GM21360 (cell line): ENCODE measurements around the gene VPS25.
"Not testable (repeated sequence)": the region's sequence is repeated elsewhere in the genome, so short reads cannot be mapped to it uniquely, and the experiment has no call there.

Source experiments
- ATAC-seq: cut with Tn5 transposase; IDR thresholded peaks from one replicate; pipeline ENCODE4 v1.9.1; 2021; ENCODE audit warnings: mild to moderate bottlenecking, moderate library complexity; ENCODE audit not compliant: unreplicated experiment

VPS25 gene

DNA sequence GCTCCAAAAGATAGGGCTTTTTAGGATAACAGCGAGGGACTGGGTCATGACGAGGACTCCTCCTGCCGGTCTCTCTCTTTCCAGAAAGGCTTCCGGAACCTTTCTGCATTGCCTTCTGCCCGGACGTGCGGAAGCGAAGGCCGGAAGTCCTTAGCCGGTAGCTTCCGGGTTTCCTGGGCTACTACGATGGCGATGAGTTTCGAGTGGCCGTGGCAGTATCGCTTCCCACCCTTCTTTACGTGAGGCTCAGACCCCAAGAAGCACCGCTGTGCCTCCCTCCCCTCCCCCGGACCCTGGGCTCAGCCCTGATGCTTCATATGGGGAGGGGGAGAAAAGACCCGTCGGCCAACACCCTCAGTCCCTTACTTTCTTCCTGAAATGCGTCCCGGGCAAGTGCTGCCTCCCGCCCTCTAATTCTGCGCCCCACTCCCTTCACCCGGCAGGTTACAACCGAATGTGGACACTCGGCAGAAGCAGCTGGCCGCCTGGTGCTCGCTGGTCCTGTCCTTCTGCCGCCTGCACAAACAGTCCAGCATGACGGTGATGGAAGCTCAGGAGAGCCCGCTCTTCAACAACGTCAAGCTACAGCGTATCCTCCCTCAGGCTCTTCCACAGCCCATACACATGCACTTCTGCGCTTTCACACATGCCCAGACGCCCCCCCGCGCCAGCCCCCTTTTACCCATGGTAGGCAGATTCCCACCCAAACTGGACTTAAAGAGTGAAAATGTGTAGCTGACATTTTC is at the start of gene VPS25:
Gene VPS25, plus strand, starts transcription at position 160 of the 746 bp plus-strand sequence. Its CDS starts 27 bp downstream, at position 187.
- ATAC-seq: no peak

DNA sequence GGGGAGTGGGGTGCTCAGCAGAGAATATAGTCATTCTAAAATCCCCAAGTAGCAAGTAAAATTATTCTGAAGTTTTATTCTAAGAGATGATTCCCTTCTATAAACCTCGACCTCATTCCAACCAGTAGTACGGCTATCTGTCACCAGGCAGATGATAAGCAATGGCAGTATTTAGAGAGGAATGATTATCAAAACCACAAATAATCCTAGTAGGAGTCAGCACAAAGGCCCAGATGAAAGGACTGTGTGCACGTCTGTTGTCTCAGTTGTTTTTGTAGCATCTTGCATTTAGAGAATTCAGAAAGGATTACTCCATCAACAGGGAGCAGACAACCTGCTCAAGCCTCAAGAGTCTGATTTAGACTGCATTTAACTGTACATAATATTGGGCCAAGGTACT is 49.6 kb upstream of the VPS25 start:
- ATAC-seq: no peak

DNA sequence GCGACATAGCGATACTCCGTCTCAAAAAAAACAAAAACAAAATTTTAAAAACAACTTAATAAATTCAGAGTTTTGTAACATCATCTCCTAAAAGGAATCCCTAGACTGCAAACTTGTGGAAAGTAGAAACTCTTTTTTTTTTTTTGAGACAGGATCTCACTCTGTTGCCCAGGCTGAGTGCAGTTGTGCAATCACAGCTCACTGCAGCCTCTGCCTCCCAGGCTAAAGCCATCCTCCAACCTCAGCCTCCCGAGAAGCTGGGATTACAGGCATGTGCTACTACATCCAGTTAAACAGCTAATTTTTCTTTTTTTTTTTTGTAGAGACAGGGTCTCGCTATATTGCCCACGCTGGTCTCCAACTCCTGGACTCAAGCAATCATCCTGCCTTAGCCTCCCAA is 48.1 kb upstream of the VPS25 start:
- ATAC-seq: no peak

DNA sequence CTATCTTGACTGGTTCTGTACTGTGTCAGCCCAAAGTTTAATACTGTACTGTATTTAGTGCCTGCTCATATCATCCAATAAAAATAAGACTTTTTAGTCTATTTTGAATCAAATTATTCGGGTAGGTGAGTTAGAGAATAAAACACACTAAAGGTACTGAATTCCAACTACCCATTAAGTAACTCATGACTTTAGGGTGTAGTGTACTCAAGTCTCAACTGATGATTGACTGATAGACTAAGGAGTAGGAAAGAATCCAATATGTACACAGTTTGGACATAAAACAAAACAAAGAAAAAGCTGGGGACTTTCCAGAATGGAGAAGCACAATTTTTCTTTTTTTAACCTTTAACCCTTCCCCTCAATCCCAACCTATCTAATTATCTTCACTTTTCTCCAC is 32.5 kb upstream of the VPS25 start:
- ATAC-seq: no peak

DNA sequence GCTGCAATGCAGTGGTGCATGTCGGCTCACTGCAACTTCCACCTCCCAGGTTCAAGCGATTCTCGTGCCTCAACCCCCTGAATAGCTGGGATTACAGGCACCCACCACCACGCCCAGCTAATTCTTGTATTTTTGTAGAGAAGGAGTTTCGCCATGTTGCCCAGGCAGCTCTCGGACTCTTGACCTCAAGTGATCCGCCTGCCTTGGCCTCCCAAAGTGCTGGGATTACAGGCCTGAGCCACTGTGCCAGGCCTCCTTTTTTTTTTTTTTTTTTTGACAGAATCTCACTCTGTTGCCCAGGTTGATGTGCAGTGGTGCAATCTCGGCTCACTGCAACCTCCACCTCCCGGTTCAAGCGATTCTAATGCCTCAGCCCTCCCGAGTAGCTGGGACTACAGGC is 30.3 kb upstream of the VPS25 start:
- ATAC-seq: not testable (repeated sequence)

DNA sequence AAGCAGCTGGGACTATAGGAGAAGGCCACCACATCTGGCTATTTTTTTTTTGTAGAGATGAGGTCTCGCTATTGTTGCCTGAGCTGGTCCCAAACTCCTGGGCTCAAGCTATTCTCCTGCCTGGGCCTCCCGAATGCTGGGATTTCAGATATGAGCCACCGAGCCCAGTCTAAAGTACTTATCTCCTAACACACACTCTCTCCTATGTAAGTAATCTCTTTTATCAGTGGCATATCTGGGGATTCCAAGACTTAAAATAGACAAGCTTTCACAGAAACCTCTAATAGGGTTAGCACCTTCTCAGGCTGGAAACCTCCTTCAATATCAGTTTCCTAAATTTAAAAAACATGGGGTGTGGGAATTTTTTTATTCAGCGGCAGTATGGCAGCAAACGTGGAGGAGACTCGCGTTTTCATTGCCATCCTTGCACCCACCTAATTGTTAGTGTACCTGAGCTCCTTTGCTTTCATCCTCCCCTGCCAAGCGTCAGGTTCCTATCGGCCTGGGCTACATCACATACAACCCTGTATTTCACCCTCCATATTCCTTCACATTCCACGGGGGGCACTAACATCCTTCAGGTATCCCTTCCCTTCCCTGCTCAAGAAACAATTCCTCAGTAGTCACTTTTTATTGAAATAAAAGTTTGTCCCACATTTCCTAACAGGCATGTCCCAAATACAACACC is 29.5 kb upstream of the VPS25 start:
- no peak for ATAC-seq

DNA sequence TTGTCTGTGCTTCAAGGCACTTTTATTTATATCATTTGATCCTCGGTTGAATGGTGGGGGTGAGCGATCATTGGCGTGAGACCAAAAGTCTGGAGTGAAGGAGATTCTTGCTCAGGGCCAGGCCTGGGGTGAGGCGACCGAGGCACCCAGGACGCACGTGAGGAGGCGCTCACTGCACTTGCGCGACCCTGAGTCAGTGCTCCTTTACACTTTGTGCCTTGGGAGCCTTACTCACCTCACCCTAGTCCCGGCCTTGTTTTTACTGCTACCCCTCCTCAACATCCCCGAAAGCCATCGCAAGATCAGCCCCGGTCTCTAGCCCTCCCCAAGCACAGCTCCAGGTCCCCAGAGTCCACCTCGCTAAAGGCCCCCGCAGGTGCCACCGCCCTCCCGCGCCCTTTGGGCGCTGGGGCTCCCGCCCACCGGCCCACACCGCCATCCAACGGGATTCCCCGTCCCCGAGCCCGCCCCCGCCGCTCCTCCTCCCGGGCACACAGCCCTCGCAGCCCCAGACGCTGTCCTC is 28.9 kb upstream of the VPS25 start:
- ATAC-seq: peak; percentile 49

DNA sequence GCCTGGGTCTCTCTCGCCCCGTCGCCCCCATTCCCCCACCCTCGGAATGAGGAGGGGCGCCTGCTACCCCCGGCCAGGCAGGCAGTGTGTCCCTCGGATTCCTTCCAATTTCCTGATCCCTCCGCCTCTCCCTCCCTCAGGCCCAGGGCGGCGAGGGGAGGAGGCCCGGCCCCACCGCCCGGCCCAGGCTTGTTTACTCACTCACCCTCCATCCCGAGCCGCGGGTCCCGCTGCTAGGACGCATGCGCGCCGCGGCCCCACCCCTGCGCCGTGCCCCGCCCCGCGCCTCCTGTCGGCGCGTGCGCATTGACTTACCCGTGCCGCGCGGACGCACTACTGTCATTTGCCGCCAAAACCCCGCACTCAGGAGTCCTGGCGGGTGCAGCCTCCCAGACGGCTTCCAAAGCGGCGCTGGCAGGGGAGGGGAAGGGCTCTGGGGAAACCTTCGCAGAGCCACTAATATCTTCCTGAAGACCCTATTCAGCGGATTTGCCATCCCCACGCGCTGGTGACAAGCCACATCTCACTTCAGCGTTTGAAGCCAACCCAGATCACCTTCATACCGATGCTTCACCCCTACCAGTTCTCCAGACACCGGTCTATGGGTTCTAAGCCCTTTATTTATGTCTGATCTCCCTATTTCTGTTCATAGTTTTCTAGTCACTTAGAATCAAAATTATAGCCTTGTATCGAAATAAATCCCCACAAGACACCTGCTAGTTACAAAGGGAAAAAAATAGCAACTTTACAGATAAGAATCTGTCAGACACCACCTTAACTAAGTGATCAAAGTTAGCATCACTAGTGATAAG is 28.2 kb upstream of the VPS25 start, which contains the start of gene EZH1:
Gene EZH1, minus strand, starts transcription at position 235 of the 812 bp plus-strand sequence. CDS start 16,099 bp downstream, outside the sequence.
- ATAC-seq: peak; percentile 73

DNA sequence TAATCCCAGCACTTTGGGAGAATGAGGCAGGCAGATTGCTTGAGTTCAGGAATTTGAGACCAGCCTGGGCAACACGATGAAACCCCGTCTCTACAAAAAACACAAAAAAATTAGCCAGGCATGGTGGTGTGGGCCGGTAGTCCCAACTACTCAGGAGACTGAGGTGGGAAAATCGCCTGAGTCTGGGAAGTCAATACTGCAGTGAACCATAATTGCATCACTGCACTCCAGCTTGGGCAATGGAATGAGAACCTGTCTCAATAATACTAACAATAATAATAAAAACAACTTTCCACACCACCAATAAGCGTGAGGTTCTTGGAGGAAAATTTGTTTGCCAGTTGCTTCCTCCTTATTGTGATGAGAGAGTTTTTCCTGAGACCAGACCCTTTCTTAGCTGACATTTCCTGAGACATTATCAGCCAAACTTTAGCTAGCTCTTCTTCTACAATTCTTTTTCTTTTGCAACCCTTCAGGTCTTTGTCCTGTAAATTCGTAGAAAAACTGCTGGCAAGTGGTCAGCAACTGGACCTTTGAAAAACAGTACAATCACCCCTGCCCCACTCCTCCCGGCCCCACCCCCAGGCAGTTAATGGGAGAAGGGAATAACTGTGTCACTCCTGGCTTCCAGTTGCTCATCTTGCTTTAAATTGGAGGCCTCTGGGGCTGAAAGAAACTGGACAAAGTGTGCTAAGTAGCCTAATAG is 24.9 kb upstream of the VPS25 start:
- ATAC-seq: no peak

DNA sequence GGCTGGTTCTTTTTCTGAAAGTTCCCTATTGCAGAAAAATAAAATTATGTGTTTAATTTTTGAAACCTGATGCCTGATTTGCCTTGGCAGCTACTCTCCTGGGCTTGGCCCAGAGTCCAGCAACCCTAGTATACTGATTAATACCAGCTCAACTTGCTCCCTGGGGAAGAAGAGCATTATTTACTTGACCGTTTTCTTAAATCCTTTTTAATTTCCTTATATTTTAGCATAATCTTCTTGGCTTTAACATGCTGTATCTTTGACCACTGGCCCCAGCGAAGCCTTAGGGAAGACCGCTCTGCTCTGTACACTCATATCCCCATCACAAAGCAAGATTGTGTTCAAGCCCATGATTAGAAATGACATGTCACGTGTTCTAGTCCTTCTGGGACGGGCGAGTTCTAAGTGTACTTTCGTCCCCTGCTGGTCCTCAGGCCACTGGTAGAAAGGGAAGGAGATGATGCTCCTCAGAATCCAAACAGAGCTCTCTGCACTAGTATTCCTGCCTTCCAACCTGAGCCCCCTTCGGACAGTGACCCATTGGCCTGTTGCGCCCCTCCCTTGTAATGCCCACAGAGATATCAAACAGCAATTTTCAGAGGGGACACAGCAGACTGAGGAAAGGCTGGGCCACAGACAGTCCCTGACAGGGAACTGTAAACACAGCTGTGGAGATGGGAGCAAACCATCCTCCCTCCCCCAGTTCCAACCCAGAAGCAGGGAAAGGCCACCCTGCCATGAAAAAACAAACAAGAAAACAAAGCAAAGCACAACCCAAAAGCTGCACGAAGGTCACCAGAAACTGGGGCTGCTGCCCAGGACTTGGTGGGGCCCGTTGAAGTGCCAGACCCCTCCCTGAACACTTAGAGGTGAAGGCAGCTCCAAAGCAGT is 24.1 kb upstream of the VPS25 start:
- ATAC-seq: no peak

DNA sequence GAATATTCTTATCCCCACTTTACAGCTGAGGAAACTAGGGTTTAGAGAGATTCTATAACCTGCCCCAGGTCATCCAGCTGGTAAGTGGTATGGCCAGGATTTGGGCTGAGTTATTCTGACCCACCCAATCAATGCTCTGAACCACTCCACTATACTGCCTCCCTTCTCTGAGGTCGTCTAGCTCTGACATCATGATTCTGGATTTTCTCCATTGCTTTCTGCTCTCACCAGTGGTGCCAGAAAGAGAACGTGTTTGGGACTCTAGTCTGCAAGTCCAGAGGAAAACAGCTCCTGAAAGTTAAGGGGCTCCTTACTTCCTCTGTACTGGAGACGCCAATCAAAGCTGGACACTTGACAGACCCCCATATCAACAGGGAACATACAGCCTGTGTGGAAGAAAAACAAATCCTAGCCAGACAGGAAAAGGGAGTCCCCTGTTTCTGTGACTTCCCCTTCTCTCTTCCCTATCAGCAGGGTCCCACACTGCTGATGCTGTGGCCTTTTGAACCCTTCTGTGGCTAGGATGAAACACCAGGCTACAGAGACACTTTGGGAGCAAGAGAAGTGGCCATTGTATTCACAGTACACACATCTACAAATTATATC is 22.4 kb upstream of the VPS25 start:
- no peak for ATAC-seq

DNA sequence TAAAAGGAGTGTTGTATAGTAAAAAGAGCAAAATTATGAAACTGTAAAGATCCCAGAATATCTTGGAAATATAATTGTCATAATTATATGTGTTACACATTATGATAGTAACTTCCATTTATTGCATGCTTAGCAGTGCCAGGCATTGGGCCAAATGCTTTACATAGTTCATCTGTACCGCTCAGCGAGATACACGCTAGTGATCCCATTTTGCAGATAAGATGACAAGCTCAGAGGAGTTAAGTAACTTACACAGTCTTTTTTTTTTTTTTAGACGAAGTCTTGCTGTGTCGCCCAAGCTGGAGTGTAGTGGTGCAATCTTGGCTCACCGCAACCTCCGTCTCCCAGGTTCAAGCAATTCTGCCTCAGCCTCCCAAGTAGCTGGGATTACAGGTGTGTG is 21.6 kb upstream of the VPS25 start:
- ATAC-seq: no peak

DNA sequence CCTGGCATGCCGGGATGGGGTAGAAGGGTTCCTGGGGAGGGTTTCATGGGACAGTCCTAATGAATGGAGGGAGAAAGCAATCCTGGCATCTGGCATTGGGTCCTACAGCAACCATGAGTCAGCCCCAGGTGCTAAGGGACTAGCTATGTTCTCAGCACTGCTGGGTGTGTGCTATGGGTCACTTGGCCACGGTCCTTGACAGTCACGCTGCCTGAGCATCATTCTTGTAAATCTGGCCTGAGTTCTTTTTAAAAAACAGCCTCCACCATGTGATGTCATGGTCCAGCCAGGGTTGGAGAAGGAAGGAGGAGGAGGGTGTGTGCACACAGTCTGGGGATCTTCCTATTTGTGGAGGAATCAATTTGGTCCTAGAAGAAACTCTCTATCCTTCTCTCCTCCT is 18.5 kb upstream of the VPS25 start:
- no peak for ATAC-seq

DNA sequence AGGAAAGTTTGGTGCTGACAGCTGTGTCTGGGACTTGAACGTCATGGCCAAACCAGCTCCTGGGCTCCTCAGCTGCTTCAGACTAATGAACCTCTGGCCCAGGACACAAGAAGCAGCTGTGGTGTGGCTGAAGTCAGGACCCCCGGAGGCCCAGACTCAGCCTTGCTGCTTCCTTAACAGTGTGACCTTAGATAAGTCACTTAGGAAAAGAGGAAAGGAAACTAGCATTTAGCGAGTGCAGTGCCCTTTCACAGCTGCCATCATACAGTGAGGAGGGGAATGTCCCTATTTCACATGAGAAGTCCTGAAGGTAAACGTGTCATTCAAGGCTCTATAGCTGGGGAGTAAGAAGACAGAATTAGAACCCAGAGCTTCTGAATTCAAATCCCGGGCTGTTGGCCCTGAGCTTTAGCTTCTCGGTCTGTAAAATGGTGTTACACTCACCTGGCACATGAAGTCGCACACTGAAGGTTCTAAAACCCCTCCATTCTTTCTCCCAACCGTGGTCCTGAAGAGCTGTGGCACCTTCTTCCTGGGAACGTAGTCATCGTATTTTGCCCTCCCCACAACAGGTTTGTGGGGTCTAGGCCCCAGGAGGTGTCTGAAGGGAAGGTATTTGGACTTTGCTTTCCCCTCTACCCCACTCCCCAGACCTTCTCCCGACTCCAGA is 13.1 kb upstream of the VPS25 start:
- ATAC-seq: no peak

DNA sequence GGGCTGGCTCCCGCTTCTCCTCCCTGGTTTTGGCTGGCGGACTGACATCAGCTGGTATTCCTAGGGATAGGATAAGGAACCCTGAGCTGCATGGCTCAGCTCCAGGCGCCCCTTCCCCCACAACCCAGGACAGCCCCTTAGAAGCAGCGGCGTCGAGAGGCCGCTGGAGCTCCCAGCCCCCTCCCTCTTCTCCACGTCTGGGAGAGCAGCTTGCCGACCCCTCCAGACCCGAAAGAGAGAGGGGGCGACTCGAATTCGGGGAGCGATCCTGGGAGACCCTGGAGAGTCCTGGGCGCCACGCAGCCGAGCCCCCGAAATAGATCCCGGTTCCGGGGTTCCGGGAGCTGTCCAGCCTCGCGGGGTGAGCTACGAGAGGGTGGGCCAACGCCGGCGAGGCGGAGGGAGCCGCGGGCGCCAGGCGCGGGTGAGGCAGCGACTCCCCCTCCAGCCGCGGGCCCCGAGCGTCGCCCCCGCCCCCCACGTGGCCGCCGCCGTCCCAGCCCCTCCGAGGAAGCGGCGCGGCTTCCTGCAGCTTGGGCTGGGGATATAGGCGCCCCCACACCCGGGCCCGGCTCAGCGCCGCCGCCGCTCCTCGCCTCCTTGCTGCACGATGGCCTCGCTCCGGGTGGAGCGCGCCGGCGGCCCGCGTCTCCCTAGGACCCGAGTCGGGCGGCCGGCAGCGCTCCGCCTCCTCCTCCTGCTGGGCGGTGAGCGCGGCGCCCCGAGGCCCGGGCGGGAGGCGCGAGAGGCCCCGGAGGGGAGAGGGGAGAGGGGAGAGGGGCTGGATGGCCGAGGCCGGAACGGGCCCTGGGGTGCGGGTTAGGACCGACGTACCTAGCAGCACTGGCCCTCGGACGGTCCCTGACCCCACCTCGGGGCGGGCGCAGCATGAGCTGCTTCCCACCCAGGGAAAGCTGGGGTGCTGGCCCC is 12.3 kb upstream of the VPS25 start, which contains the start of gene RAMP2:
Gene RAMP2, plus strand, starts transcription at position 576 of the 930 bp plus-strand sequence. Its CDS starts 35 bp downstream, at position 611.
- ATAC-seq: no peak

DNA sequence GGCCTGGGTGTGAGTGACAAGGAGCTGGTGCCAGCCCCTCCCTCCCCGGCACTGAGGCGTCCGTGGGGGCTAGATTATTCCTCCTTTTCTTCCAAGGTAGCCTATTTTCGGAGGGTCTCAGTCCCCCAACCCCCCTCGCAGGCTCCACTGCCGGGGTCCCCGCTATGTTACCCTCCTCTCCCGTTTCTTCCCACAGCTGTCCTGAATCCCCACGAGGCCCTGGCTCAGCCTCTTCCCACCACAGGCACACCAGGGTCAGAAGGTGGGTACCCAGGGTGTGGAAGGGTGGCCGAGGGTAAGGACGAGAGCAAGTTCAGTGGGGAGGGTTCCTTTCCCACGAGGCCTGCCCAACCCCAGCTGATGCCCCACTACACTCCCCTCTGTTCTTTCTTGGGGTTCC is 11.6 kb upstream of the VPS25 start:
- ATAC-seq: no peak

DNA sequence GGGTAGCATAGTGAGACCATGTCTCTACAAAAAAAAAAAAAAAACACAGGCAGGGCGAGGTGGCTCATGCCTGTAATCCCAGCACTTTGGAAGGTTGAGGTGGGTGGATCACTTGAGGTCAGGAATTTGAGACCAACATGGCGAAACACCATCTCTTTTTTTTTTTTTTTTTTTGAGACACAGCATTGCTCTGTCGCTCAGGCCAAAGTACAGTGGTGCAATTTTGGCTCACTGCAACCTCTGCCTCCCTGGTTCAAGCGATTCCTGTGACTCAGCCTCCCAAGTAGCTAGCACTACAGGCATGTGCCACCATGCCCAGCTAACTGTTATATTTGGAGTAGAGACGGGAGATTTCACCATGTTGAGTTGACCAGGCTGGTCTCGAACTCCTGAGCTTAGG is 7.1 kb upstream of the VPS25 start:
- ATAC-seq: no peak

DNA sequence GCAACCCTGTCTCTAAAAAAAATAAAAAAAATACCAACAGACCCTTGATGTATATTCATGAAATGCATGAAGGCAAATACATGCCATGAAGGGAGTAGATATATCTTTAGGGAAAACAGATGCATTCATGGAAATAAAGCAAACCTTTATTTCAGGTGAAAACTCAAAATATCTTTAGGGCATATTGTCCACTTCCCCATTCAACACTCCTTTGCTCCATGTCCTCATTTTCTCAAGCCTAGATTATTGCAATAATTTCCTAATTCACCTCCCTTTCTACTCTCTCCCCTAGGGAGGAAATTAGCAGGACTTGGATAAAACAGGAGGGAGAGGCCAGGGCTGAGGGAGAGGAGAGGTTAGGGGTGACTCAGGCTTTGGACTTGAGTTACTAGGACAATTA is 5.7 kb upstream of the VPS25 start:
- no peak for ATAC-seq
